Measurements from ENCODE around the gene C4orf50.

The C4orf50 gene

GRCh38 chr4:5852523-5853202, 165.6 kb downstream of the C4orf50 start:
- no peak for DNase-seq

- no peak for DNase-seq
Observed at GRCh38 chr4:5851637-5852301, 166.5 kb downstream of the C4orf50 start.
